ENCODE results near the gene HADHA. TPM values are rescaled to one million over a fixed set of nuclear protein-coding genes. Genes with fewer than 3 reads are reported as not detected.

Gene HADHA
- total RNA-seq, 5 donors from 2014 or later (not counting 1 experiment from before 2014, with no cell fraction given), result 76.1 to 95.8 (median 91.9) TPM

GRCh38 chr2:26223018-26223417, 21.4 kb downstream of the HADHA start:
- Mint-ChIP-seq H3K4me3 (no peak overlapping the region), H3K9me3 (peaks cover 0 to 3% (median 0%) of the 10 kb centered on the region in 3 donors), H3K27me3 (no peaks in the 10 kb centered on the region), H3K36me3 (peaks cover 48% of the 10 kb centered on the region), H3K27ac (no peak overlapping the region), H3K4me1 (no peaks in the 10 kb centered on the region)
- ATAC-seq (replicated peaks in 1 of 4), result no peak
- Histone ChIP-seq H3K36me3 (ENCODE audit: control insufficient read depth in 2 of 2, extremely low read depth in 1 of 2, insufficient read depth in 1 of 2, low read length in 1 of 2) (peaks cover 3 to 29% of the 10 kb centered on the region in 2 donors), H3K4me1 (ENCODE audit: control insufficient read depth in 1 of 2, extremely low read depth in 1 of 2, insufficient read depth in 2 of 2, low read length in 2 of 2) (no peaks in the 10 kb centered on the region), H3K27me3 (replicated peaks in 1 of 2; ENCODE audit: control insufficient read depth in 2 of 2, extremely low read depth in 1 of 2, insufficient read depth in 2 of 2, low read length in 1 of 2) (no peaks in the 10 kb centered on the region), H3K4me3 (ENCODE audit: control insufficient read depth in 1 of 2, extremely low read depth in 1 of 2, low read length in 1 of 2) (no peak overlapping the region), H3K27ac (ENCODE audit: low read length) (no peak overlapping the region), H3K9me3 (no peaks in the 10 kb centered on the region)
- CTCF ChIA-PET, result no interaction called here
- WGBS (ENCODE audit: insufficient coverage), result no CpG with 5 or more reads among the region's 1 CpG
- POLR2A ChIA-PET, result no interaction called here
- DNase-seq, result no peak

GRCh38 chr2:26217720-26218119, 26.7 kb downstream of the HADHA start:
- Histone ChIP-seq H3K4me3 (ENCODE audit: control insufficient read depth in 1 of 2, extremely low read depth in 1 of 2, low read length in 1 of 2) (no peak overlapping the region), H3K9me3 (no peaks in the 10 kb centered on the region), H3K36me3 (ENCODE audit: control insufficient read depth in 2 of 2, extremely low read depth in 1 of 2, insufficient read depth in 1 of 2, low read length in 1 of 2) (peaks cover 5 to 55% of the 10 kb centered on the region in 2 donors), H3K4me1 (ENCODE audit: control insufficient read depth in 1 of 2, extremely low read depth in 1 of 2, insufficient read depth in 2 of 2, low read length in 2 of 2) (no peaks in the 10 kb centered on the region), H3K27ac (ENCODE audit: low read length) (no peak overlapping the region), H3K27me3 (replicated peaks in 1 of 2; ENCODE audit: control insufficient read depth in 2 of 2, extremely low read depth in 1 of 2, insufficient read depth in 2 of 2, low read length in 1 of 2) (no peaks in the 10 kb centered on the region)
- DNase-seq (no peak), ATAC-seq (replicated peaks in 1 of 4) (no peak)
- 87% methylated on average over 3 of the region's 6 CpGs for WGBS (ENCODE audit: insufficient coverage)
- Mint-ChIP-seq H3K4me3 (no peak overlapping the region), H3K4me1 (no peaks in the 10 kb centered on the region), H3K27me3 (no peaks in the 10 kb centered on the region), H3K9me3 (no peaks in the 10 kb centered on the region), H3K36me3 (peaks cover 54% of the 10 kb centered on the region), H3K27ac (no peak overlapping the region)
- POLR2A ChIA-PET, result no interaction called here
- CTCF ChIA-PET, result no interaction called here

DNA sequence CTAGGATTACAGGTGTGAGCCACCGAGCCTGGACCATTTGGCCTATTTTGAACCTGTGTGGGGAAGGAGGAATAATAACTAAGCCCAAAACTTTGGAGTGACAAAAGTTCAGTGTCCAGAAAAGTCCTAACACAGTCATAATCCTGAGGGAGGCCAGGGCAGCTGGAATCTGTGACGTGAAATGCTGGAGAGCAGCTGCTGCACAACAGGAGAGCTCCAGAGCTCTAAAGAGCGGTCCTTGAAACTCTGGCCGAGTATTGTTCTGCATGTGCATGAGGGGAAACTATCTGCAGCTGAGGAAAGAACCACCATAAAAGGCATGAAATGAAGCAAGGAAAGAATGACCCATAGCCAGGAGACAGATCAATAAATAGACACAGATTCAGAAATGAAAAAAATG, 27.8 kb downstream of the HADHA start:
- H3K9me3 ChIP-seq, result no peaks in the 10 kb centered on the region
- no peak overlapping the region for H3K4me3 Mint-ChIP-seq
- H3K4me3 ChIP-seq (ENCODE audit: control insufficient read depth in 1 of 2, extremely low read depth in 1 of 2, low read length in 1 of 2), result no peak overlapping the region
- no peaks in the 10 kb centered on the region for H3K9me3 Mint-ChIP-seq
- ChIA-PET POLR2A (no interaction called here), CTCF (interaction anchor here in 1 of 2 donors (0.6 kb wide), 1 partner anchor 120 kb away, joined by 3 read pairs; no protein-coding TSS in a partner anchor)
- H3K27ac ChIP-seq (ENCODE audit: low read length), result no peak overlapping the region
- H3K4me1 ChIP-seq (ENCODE audit: control insufficient read depth in 1 of 2, extremely low read depth in 1 of 2, insufficient read depth in 2 of 2, low read length in 2 of 2), result no peaks in the 10 kb centered on the region
- no peaks in the 10 kb centered on the region for H3K27me3 ChIP-seq (replicated peaks in 1 of 2; ENCODE audit: control insufficient read depth in 2 of 2, extremely low read depth in 1 of 2, insufficient read depth in 2 of 2, low read length in 1 of 2)
- no peak overlapping the region for H3K27ac Mint-ChIP-seq
- no peaks in the 10 kb centered on the region for H3K27me3 Mint-ChIP-seq
- H3K4me1 Mint-ChIP-seq, result no peaks in the 10 kb centered on the region
- H3K36me3 Mint-ChIP-seq, result peaks cover 59% of the 10 kb centered on the region
- WGBS (ENCODE audit: insufficient coverage), result 100% methylated on average over 4 of the region's 4 CpGs
- ATAC-seq (replicated peaks in 1 of 4) (no peak), DNase-seq (no peak)
- H3K36me3 ChIP-seq (ENCODE audit: control insufficient read depth in 2 of 2, extremely low read depth in 1 of 2, insufficient read depth in 1 of 2, low read length in 1 of 2), result peaks cover 8 to 55% of the 10 kb centered on the region in 2 donors

- ATAC-seq (replicated peaks in 1 of 4) (no peak), DNase-seq (no peak)
- no peaks in the 10 kb centered on the region for H3K27me3 ChIP-seq (replicated peaks in 1 of 2; ENCODE audit: control insufficient read depth in 2 of 2, extremely low read depth in 1 of 2, insufficient read depth in 2 of 2, low read length in 1 of 2)
- no peaks in the 10 kb centered on the region for H3K4me1 Mint-ChIP-seq
- H3K4me1 ChIP-seq (ENCODE audit: control insufficient read depth in 1 of 2, extremely low read depth in 1 of 2, insufficient read depth in 2 of 2, low read length in 2 of 2), result no peaks in the 10 kb centered on the region
- no peaks in the 10 kb centered on the region for H3K9me3 Mint-ChIP-seq
- peak overlapping the region in 1 of 2 donors; percentile 8 for H3K27ac Mint-ChIP-seq
- H3K9me3 ChIP-seq, result no peaks in the 10 kb centered on the region
- ChIA-PET POLR2A (no interaction called here), CTCF (interaction anchor here in 1 of 2 donors (0.8 kb wide), 1 partner anchor 421 kb away, joined by 3 read pairs; no protein-coding TSS in a partner anchor)
- H3K27ac ChIP-seq (ENCODE audit: low read length), result no peak overlapping the region
- H3K4me3 Mint-ChIP-seq, result no peak overlapping the region
- H3K36me3 ChIP-seq (ENCODE audit: control insufficient read depth in 2 of 2, extremely low read depth in 1 of 2, insufficient read depth in 1 of 2, low read length in 1 of 2), result peaks cover 8 to 62% of the 10 kb centered on the region in 2 donors
- H3K36me3 Mint-ChIP-seq, result peaks cover 61% of the 10 kb centered on the region
- WGBS (ENCODE audit: insufficient coverage), result no CpG with 5 or more reads among the region's 1 CpG
- H3K4me3 ChIP-seq (ENCODE audit: control insufficient read depth in 1 of 2, extremely low read depth in 1 of 2, low read length in 1 of 2), result no peak overlapping the region
- no peaks in the 10 kb centered on the region for H3K27me3 Mint-ChIP-seq
Measured at GRCh38 chr2:26215833-26216232, 28.6 kb downstream of the HADHA start.

DNA sequence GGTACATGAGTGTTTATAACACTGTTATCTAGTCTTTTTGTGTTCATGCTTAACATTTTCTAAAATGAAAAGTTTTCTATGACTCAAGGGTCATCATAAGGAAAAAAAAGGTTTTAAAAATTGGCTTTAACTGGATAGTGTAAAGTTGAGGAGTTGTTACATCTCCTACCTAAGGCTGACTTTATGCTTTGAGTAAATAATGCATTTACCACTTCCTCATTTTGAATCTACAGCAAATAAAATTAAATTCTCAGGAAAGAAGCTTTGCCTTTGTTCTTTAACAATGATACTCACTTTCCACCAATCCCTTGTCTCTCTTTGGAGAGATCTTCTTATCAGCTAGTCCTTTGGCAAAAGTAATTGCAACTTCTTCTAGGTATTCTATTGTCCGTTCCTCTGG, 29.7 kb downstream of the HADHA start:
- no peak overlapping the region for H3K27ac ChIP-seq (ENCODE audit: low read length)
- DNase-seq (no peak), ATAC-seq (replicated peaks in 1 of 4) (no peak)
- H3K36me3 ChIP-seq (ENCODE audit: control insufficient read depth in 2 of 2, extremely low read depth in 1 of 2, insufficient read depth in 1 of 2, low read length in 1 of 2), result peaks cover 8 to 65% of the 10 kb centered on the region in 2 donors
- H3K27me3 ChIP-seq (replicated peaks in 1 of 2; ENCODE audit: control insufficient read depth in 2 of 2, extremely low read depth in 1 of 2, insufficient read depth in 2 of 2, low read length in 1 of 2), result no peaks in the 10 kb centered on the region
- no peak overlapping the region for H3K4me3 ChIP-seq (ENCODE audit: control insufficient read depth in 1 of 2, extremely low read depth in 1 of 2, low read length in 1 of 2)
- no peaks in the 10 kb centered on the region for H3K9me3 ChIP-seq
- no peaks in the 10 kb centered on the region for H3K4me1 Mint-ChIP-seq
- H3K4me3 Mint-ChIP-seq, result no peak overlapping the region
- peak overlapping the region in 1 of 2 donors; percentile 8 for H3K27ac Mint-ChIP-seq
- ChIA-PET POLR2A (interaction anchor here (0.5 to 0.6 kb wide), 2 partner anchors 104 to 140 kb away, joined by 3 to 7 read pairs; no protein-coding TSS in a partner anchor), CTCF (interaction anchor here in 1 of 2 donors (0.5 kb wide), 1 partner anchor 20 kb away, joined by 3 read pairs; no protein-coding TSS in a partner anchor)
- H3K36me3 Mint-ChIP-seq, result peaks cover 57% of the 10 kb centered on the region
- no peaks in the 10 kb centered on the region for H3K27me3 Mint-ChIP-seq
- no peaks in the 10 kb centered on the region for H3K9me3 Mint-ChIP-seq
- no CpG with 5 or more reads among the region's 1 CpG for whole genome bisulfite sequencing (ENCODE audit: insufficient coverage)
- H3K4me1 ChIP-seq (ENCODE audit: control insufficient read depth in 1 of 2, extremely low read depth in 1 of 2, insufficient read depth in 2 of 2, low read length in 2 of 2), result no peaks in the 10 kb centered on the region

DNA sequence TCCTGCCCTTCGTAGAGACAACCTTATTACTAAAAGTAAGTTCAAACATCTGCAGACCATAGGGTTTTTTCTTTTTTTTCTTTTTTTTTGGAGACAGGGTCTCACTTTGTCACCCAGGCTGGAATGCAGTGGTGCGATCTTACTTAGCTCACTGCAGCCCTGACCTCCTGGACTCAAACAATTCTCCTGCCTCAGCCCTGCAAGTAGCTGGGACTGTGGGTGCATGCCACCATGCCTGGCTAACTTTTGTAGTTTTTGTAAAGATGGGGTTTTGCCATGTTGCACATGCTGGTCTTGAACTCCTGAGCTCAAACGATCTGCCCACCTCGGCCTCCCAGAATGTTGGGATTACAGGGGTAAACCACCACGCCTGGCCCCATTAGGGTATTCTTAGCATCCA, 32.4 kb downstream of the HADHA start:
- ATAC-seq (replicated peaks in 1 of 4) (no peak), DNase-seq (no peak)
- H3K36me3 ChIP-seq (ENCODE audit: control insufficient read depth in 2 of 2, extremely low read depth in 1 of 2, insufficient read depth in 1 of 2, low read length in 1 of 2), result peaks cover 5 to 82% of the 10 kb centered on the region in 2 donors
- Mint-ChIP-seq H3K4me3 (no peak overlapping the region), H3K9me3 (no peaks in the 10 kb centered on the region), H3K36me3 (peaks cover 71% of the 10 kb centered on the region), H3K27me3 (no peaks in the 10 kb centered on the region), H3K4me1 (no peaks in the 10 kb centered on the region), H3K27ac (no peak overlapping the region)
- ChIA-PET CTCF (no interaction called here), POLR2A (no interaction called here)
- no CpG with 5 or more reads among the region's 5 CpGs for WGBS (ENCODE audit: insufficient coverage)
- H3K27me3 ChIP-seq (replicated peaks in 1 of 2; ENCODE audit: control insufficient read depth in 2 of 2, extremely low read depth in 1 of 2, insufficient read depth in 2 of 2, low read length in 1 of 2), result no peaks in the 10 kb centered on the region
- no peaks in the 10 kb centered on the region for H3K4me1 ChIP-seq (ENCODE audit: control insufficient read depth in 1 of 2, extremely low read depth in 1 of 2, insufficient read depth in 2 of 2, low read length in 2 of 2)
- H3K4me3 ChIP-seq (ENCODE audit: control insufficient read depth in 1 of 2, extremely low read depth in 1 of 2, low read length in 1 of 2), result no peak overlapping the region
- no peak overlapping the region for H3K27ac ChIP-seq (ENCODE audit: low read length)
- H3K9me3 ChIP-seq, result no peaks in the 10 kb centered on the region

GRCh38 chr2:26203906-26204305, 40.5 kb downstream of the HADHA start:
- POLR2A ChIA-PET, result no interaction called here
- ATAC-seq (replicated peaks in 1 of 4), result no peak

More at GRCh38 chr2:26203906-26204305, 40.5 kb downstream of the HADHA start:
- Mint-ChIP-seq H3K9me3 (no peaks in the 10 kb centered on the region), H3K27me3 (no peaks in the 10 kb centered on the region), H3K4me1 (no peaks in the 10 kb centered on the region), H3K4me3 (no peak overlapping the region), H3K36me3 (peaks cover 58% of the 10 kb centered on the region), H3K27ac (no peak overlapping the region)
- Histone ChIP-seq H3K4me3 (ENCODE audit: control insufficient read depth in 1 of 2, extremely low read depth in 1 of 2, low read length in 1 of 2) (no peak overlapping the region), H3K4me1 (ENCODE audit: control insufficient read depth in 1 of 2, extremely low read depth in 1 of 2, insufficient read depth in 2 of 2, low read length in 2 of 2) (no peaks in the 10 kb centered on the region), H3K27me3 (replicated peaks in 1 of 2; ENCODE audit: control insufficient read depth in 2 of 2, extremely low read depth in 1 of 2, insufficient read depth in 2 of 2, low read length in 1 of 2) (no peaks in the 10 kb centered on the region), H3K9me3 (no peaks in the 10 kb centered on the region), H3K36me3 (ENCODE audit: control insufficient read depth in 2 of 2, extremely low read depth in 1 of 2, insufficient read depth in 1 of 2, low read length in 1 of 2) (peaks cover 9 to 79% of the 10 kb centered on the region in 2 donors), H3K27ac (ENCODE audit: low read length) (no peak overlapping the region)
- 96% methylated on average over 5 of the region's 7 CpGs for WGBS (ENCODE audit: insufficient coverage)
- no peak for DNase-seq
- CTCF ChIA-PET, result interaction anchor here in 1 of 2 donors (0.6 kb wide), 1 partner anchor 44 kb away, joined by 3 read pairs; no protein-coding TSS in a partner anchor

All from T-cell (primary cell).